Nucleus accumbens (tissue), 56 donors: ENCODE measurements around the gene PRSS2.
A peak's percentile ranks its signal among the peaks of the same experiment; 100 is the strongest.

ENCODE experiments used
- DNase-seq, 56 donors: peaks; one replicate each; lab custom pipeline; 2025; lab: John Stamatoyannopoulos, UW

The PRSS2 gene

DNA sequence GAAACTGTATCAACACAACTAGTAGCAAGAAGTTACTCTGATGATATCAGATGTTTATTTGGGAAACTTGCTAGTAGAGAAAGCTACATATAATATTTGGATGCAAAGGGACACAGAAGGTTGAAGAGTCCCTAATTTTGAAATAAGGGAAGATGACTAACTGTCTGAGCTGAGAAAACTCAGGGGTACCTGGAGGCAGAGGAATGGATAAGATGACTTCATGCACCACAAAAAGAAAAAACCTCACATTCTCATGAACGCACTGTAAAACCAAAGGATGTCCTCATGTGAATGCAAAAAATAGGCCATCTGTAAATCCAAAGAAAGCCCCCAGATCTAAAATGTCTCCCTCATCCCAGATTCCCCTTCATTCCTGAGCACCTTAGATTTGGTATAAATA is 29.3 kb downstream of the PRSS2 start:
- no peak for DNase-seq

DNA sequence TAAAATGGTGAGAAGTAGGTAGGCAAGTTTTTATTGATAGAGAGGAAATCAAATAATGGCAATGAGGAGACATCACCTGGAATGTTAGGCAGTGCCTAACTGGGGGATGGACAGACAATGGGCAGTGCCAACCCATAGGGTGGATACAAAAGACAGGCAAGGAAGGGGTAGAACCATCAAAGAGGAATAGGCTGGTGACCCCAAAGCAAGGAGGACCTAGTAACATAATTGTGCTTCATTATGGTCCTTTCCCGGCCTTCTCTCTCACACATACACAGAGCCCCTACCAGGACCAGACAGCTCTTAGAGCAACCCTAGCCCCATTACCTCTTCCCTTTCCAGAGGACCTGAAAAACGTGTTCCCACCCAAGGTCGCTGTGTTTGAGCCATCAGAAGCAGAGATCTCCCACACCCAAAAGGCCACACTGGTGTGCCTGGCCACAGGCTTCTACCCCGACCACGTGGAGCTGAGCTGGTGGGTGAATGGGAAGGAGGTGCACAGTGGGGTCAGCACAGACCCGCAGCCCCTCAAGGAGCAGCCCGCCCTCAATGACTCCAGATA is 30.0 kb downstream of the PRSS2 start:
- no peak for DNase-seq

DNA sequence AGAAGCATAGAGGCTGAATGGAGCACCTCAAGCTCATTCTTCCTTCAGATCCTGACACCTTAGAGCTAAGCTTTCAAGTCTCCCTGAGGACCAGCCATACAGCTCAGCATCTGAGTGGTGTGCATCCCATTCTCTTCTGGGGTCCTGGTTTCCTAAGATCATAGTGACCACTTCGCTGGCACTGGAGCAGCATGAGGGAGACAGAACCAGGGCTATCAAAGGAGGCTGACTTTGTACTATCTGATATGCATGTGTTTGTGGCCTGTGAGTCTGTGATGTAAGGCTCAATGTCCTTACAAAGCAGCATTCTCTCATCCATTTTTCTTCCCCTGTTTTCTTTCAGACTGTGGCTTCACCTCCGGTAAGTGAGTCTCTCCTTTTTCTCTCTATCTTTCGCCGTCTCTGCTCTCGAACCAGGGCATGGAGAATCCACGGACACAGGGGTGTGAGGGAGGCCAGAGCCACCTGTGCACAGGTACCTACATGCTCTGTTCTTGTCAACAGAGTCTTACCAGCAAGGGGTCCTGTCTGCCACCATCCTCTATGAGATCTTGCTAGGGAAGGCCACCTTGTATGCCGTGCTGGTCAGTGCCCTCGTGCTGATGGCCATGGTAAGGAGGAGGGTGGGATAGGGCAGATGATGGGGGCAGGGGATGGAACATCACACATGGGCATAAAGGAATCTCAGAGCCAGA is 31.0 kb downstream of the PRSS2 start:
- DNase-seq = no peak

DNA sequence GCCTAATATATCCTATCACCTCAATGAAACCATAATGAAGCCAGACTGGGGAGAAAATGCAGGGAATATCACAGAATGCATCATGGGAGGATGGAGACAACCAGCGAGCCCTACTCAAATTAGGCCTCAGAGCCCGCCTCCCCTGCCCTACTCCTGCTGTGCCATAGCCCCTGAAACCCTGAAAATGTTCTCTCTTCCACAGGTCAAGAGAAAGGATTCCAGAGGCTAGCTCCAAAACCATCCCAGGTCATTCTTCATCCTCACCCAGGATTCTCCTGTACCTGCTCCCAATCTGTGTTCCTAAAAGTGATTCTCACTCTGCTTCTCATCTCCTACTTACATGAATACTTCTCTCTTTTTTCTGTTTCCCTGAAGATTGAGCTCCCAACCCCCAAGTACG is 31.5 kb downstream of the PRSS2 start:
- no peak for DNase-seq

DNA sequence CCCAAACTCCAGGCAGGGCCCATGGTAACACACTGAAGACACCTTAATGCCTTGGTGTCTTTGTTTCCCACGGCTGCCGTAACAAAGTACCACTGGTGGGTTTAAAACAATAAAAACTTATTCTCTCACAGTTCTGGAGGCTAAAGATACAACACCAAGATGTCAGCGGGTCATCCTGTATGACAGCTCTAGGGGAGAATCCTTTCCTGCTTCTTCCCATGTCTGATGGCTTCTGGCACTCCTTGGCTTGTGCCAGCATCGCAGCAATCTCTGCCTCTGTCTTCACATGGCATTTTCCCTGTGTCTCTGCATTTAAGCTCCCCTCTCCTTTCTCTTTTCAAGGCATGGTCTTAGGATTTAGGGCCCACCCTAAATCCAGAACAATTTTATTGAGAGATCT is 33.1 kb downstream of the PRSS2 start:
- no peak for DNase-seq

DNA sequence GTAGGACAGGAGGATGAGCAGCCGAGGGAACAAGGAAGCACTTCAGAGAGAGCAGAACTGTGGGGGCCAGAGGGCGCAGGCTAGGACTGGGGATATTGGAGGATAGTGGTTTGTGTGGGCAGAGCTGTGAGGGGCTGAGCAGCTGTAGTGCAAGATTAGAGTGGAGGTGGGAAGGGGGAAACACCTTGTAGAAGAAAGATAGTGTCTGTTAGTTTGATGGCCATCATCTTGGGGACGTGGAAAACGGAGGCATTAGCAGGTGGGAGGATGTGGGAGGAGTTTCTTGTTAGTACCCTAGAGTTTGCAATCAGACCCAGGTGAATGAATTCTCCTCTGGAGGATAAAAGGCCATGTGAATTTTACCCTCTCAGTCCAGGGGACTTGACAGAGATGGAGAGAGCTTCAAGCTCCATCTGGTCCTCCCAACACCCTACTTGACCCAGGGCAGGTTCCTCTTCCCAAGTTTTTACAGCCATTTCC is 34.0 kb downstream of the PRSS2 start:
- no peak for DNase-seq

DNA sequence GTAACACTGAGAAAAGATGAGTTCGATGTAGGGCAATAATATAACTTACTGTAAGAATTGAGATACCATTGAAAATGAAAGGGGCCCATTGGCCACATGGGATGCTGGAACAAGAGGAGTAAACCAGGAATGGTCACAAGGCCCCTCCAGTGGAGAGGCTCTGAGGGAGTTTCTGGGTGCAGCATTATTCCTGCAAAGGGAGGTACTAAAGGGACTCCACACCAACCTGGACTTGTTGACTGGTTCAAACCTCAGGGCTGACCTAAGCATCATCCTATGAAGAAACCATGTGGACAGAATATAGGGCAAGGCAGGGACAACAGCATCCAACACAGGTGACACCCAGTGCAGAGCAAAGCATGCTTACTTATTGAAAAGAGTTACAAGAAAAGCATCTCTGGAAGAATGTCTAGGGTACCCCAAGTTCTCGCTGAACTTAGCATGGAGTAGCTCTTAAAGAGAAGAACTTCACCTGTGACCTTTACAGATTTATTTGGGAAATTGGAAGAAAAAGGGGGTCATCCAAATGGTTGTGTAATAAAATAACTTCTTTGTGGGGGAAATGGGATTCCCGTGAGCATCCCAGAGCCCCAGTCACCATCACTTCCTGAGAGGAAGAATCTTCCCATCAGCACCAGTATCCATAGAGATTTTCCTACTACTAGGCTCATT is 34.7 kb downstream of the PRSS2 start:
- DNase-seq = no peak

DNA sequence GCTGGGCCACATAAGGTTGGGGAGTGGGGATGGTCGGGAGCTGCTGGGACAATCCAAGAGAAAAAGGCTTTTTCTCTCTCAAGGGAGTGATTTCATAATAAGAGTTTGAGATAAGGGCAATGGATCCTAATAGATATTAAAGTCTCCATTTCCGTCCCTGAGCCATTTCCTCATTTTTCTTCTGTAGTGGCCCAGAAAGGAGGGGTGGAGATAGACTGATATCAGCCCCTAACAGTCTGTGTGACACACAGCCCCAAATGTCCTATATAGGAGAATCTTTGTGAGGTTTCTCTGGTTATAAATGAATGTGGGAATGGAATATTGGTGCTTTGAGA is 35.2 kb downstream of the PRSS2 start:
- DNase-seq = no peak

DNA sequence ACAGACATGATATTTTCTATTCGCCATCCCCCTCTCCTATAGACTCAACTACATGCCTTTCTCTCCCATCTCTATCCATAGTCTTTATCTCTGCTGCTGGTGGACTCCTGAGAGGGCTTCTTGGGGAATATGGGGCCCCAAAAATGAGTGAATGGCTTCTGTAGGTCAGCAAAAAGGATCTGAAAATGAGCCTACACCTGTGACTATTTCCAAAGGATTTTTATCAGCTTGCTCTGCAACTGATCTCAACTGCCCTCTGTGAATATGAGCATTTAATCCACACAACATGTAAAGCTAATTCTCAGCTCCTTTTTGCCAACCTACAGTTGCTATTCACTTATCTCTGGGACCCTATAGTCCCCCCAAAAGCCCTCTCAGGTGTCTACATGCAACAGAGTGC is 36.2 kb downstream of the PRSS2 start:
- no peak for DNase-seq

DNA sequence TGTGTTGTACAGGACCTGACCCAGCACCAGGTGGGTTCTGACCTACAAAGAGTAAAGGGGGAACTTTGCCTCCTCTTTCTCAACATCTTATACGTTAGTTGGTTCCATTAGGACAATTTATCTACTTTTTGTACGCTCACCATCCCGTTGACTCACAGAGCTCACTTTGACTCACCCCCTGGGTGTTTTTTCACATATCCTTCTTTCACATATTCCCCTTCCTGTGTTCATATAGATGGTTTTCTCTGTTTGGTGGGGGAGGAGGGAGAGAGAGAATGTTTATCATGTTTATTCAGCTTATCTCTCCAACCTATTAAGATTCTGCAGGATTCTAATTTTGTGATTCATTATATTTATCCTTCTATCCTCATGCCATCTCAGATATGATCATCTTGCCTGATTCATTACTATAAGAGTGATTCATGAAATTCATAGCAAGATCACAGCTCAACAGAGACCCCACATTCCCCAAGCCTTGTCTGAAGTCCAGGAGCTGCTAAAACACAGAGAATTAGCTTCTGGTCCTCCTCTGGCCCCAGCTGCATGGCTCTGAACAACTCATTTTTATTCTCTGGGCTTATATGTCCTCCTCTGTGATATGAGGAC is 37.2 kb downstream of the PRSS2 start:
- DNase-seq = no peak

DNA sequence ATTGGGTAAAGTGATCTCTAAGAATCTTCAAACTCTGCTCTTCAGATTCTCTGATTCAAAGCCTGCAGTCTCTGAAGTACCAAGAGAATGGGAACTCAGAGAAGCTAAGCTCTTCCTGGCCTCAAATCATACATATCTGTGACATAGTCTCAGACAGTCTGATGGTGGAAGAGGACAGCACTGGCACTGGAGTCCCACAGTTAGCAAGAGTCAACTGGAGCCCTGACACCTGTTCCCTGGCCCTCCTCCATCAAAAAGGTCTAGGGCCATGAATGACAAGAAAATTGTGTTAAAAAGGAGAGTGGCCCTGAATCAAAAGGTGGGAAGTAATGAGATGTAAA is 37.7 kb downstream of the PRSS2 start:
- no peak for DNase-seq

DNA sequence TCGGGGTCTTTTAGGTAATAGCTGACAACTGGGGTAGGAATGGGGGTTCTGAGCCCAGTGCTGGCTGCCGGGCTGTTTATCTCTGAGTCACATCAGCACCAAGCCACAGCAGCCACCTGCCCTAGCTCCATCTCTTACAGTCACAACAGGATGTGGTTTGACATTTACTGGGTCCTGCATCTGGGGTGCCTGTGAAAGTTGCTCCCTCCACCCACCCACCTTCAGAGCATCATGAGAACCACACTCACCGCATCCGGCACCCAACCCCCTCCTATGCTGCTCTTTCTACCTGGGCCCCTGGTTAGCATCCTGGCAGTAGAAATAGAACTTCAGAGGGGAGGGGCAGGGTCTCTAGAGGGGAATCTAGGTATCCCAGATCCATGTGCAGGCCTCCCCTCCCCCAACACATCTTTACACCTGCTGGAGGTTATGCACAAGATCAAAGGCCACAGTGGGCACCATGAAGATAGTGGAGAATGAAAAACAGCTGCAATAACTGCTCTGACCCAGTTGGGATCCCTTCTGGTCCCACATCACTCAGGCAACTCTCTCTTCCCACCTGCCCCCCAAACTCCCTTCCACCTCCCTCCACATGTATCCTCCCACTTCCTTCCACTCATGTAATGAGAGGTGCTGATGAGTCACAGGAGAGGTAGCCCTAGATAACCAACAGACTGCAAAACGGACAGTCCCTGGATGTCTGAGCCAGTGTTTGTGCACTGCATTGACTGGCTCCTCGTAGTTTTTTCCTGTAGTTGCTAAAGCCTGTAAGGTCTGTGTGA is 38.2 kb downstream of the PRSS2 start:
- DNase-seq = peak in 1 of 56 donors; percentile 5

DNA sequence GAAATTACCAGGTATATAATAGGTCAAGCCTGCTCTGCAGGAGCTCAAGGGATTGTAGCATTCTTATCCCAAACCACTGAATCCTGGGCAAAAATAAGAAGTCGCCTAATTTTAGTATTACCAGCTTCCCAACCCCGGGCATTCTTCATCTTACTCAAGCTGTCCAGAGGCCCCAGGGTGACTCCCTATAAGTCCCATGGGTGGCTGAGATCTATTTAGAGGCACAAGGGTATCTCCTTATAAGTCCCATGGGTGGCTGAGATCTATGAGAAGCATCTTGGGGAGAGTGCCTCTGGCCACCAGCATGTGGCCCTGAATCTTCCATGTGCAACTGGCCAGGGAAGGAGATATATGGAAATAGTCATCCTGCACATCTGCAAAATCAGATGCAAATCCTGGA is 38.9 kb downstream of the PRSS2 start:
- DNase-seq = no peak

DNA sequence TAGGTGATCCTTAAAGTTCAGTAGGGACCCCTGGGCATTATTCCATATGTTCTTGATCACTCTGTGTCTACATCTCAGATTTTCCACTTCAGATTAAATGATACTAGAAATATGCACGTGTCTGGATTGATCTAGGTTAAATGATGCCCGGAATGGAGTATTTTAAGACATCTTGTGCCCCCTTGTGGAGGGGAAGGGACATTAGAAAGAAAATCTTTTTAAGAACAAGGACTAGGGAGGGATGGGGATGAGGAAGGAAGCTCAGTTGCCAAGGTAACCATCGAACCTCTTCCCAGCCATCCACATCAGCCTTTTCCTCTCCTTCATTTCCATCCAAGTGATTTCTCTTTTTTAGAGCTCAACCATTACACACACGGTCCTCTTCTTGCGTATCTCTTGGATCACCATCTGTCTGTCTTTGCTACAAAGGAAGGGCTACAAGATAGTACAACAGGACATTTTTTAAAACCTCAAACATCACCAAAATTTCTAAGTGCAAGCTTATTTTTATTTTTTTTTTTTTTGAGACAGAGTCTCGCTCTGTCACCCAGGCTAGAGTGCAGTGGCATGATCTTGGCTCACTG is 40.5 kb downstream of the PRSS2 start:
- peak in 5 of 56 donors; percentile 8 to 21 (median 11) for DNase-seq

DNA sequence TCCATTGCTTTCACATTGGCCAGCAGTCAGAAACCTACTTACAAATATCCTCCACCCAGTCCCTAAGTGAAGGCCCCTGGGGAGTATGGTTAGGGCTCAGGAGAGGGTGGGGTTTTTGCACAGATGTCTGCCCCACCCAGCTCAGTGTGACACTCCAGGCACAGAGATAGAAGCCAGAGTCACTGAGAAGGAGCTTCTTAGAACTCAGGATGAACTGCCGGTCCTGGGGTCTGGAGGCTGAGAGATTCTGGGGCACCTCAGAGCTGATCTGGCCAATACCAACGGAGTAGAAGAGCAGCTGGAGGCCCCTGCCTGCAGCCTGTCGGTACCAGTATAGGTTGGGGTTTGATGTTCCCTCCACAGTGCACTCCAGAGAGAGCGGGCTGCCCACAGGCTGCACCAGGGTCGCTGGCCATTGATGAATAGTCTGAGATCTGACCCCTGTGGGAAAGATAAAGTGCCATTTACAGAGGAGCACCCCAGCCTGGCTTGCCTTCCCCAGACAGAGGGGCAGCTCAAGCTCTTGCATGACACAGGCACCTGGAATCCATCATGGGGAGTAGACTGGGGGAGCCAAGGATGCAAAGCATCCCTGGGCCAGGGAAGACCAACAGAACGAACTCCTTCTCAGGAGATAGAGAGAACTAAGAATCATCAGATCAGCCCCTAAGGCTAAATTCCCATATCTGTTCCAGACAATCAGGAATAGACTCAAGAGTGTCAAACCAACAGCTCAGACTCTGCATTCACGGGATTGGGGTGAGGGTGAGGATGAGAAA is 41.9 kb downstream of the PRSS2 start:
- DNase-seq = no peak

DNA sequence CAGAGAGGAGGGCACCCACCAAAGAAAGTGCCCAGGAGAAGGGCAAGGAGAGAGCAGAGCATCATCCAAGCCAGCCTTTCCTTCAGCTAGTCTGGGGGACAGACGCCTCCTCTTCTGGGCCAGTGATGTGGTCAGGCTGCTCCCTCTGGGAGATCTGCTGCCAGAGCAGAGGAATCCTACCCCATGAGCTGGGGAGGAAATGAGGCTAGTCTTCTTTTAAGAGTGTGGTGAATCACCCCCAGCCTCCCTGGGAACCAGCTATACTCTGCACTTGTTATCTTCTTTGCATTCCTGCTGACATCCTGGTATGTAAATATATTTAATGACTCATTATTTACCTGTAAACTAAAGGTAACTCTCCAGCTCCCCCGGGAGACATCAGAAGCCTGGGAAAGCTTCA is 42.5 kb downstream of the PRSS2 start:
- no peak for DNase-seq

DNA sequence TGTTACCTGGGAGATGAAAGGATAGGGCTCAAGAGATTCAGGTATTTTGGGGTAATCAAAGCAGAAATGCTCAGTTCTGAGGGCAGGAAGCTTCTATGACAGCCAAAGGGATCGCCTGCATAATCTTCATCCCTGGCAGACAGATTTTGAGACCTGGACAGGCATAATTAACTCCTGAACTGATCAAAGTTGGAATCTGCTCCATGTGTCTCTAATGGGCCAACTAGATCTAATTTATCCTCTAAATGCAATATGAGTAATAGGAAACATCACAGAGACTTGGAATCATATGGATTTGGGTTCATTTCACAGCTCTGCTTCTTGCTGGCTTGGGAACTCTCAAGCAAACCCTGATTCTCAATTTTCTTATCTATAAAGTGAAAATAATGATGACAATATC is 42.9 kb downstream of the PRSS2 start:
- DNase-seq = no peak

DNA sequence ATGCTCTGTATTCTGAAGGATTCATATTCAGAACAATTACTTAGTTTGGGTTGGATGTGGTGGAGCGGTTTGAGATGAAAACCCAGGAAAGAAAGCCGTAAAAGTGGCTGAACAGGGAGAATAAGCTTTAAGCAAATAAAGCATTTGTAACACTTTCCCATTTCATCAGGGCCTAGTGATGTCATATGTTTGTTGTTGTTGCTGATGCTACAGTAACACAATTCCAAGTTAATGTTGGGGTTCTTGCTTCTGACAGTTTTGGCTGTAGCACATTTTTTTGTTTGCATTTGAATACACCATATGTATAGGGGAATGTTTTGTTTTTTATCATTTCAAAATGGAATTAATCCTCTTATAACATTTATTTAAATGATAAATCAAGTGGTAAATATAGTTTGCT is 43.7 kb downstream of the PRSS2 start:
- DNase-seq = no peak

DNA sequence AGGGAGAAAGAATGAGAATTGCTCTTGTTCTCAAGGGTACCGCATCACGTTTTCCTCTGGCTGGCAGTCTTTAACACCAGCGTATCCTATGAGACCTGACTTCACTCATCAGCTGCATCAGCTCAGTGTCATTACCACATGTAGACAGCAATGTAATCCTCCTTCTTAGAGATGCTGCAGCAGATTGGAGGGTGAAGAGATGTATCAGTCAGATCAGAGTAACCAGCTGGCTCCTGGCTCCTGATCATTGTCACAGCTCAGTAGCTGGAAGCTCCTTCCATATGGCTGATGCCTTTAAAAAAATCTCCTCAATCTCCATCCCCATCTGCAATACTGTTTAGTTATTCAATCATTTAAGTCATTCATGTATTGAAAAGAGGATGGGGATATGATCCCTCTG is 44.4 kb downstream of the PRSS2 start:
- no peak for DNase-seq

DNA sequence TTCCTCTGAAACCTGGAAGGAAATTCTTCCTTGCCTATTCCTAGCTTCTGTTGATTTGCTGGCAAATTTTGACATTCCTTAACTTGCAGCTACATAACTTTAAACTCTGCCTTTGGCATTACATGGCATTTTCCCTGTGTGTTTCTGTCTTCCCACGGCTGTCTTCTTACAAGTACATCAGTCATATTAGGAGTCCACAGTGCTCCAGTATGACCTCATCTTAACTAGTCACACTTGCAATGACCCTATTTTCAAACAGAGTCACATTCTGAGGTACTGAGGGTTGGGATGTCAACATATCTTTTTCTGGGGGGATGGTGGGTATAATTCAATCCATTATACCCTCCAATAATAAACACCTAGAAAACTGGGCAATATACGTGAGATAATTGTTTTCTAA is 46.7 kb downstream of the PRSS2 start:
- no peak for DNase-seq
